MCF 10A (cell line): ENCODE data around the gene PCSK5. TPM values are rescaled to one million over a fixed set of nuclear protein-coding genes. Genes with fewer than 3 reads are reported as not detected.

ENCODE experiments used
- BruUV-seq: library from RNA; stranded (reverse); fragments of 400-500 nt; replicated peaks from 2 replicates; lab custom pipeline; 2021; lab: Mats Ljungman, UMichigan
- CTCF ChIA-PET: fragments of 300-600 bp; sonication (Branson Sonifier 250); formaldehyde crosslinking; extraction: SDS; loops from one replicate; lab custom pipeline; 2021; ENCODE audit warnings: antibody characterized with exemption, inconsistent platforms; lab: Yijun Ruan, JAX
- POLR2A ChIA-PET: fragments of 300-600, 350-650 bp; sonication (Branson Sonifier 250); formaldehyde crosslinking; extraction: SDS; loops from one replicate; lab custom pipeline; 2020; ENCODE audit warnings: antibody characterized with exemption, inconsistent platforms; lab: Yijun Ruan, JAX
- DNase-seq: peaks from one replicate; pipeline ENCODE4 v3.0.0-alpha.2; 2018; ENCODE audit not compliant: unreplicated experiment
- H3K27ac Mint-ChIP-seq: one replicate; pipeline ENCODE4 v1.8.0; 2022; ENCODE audit warnings: mild to moderate bottlenecking, low read depth, mixed read lengths; ENCODE audit not compliant: unreplicated experiment
- H3K27me3 Mint-ChIP-seq: one replicate; pipeline ENCODE4 v1.8.0; 2022; ENCODE audit warnings: mixed read lengths; ENCODE audit not compliant: insufficient read depth, unreplicated experiment
- H3K36me3 Mint-ChIP-seq: one replicate; pipeline ENCODE4 v1.8.0; 2022; ENCODE audit warnings: mild to moderate bottlenecking, moderate library complexity, mixed read lengths; ENCODE audit not compliant: insufficient read depth, unreplicated experiment
- H3K4me1 Mint-ChIP-seq: one replicate; pipeline ENCODE4 v1.8.0; 2022; ENCODE audit warnings: mixed read lengths; ENCODE audit not compliant: insufficient read depth, unreplicated experiment
- H3K4me3 Mint-ChIP-seq: one replicate; pipeline ENCODE4 v1.8.0; 2022; ENCODE audit warnings: mild to moderate bottlenecking, moderate library complexity, mixed read lengths; ENCODE audit not compliant: unreplicated experiment
- H3K9me3 Mint-ChIP-seq: one replicate; pipeline ENCODE4 v1.8.0; 2022; ENCODE audit warnings: mixed read lengths; ENCODE audit not compliant: unreplicated experiment
- intact Hi-C: fragments of 100-400 bp; cut with micrococcal nuclease; formaldehyde crosslinking; loops from 2 replicates; pipeline ENCODE4 v1.14.1; 2022
- total RNA-seq: library from RNA; stranded (reverse); gene quantifications from 2 replicates; pipeline ENCODE4 v1.2.3, GENCODE V29; 2022
- TF ChIP-seq, protein P1 (sequence below): fragments of 200-600 bp; IDR thresholded peaks from one replicate; pipeline ENCODE4 v1.8.0; 2022; ENCODE audit warnings: antibody characterized with exemption, mild to moderate bottlenecking; ENCODE audit not compliant: unreplicated experiment

PCSK5 gene
- total RNA-seq, 1 experiment from 2014 or later: not detected

DNA sequence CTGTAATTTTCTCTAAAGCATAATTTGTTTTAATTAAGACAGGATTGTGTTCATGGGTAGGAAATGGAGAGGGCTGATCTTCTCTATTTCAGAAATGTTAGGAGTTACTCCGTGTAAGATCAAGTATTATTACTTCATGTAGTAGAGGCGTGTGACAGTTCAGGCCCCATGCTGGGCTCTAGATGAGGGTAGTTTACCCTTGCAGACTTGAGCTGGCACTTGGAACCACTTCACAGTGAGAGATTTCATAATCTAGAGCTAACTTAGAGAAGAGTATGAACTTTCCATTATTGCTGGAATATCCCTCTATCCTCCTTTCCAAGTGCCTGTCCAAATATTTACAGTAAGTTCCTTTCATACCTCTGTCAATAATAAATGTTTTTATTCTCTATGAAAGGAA lies 195.1 kb downstream of the PCSK5 start:
- intact Hi-C loops: no loop called here
- no TSS peak for BruUV-seq
- DNase-seq: no peak
- no peaks in the 10 kb centered on the region for H3K4me1 Mint-ChIP-seq
- no peak overlapping the region for H3K4me3 Mint-ChIP-seq
- H3K9me3 Mint-ChIP-seq: peaks cover 36% of the 10 kb centered on the region
- ChIA-PET POLR2A (no interaction called here), CTCF (interaction anchor here (1.6 kb wide), 1 partner anchor 16 kb away, joined by 4 read pairs; no protein-coding TSS in a partner anchor)
- TF ChIP-seq, protein P1, sequence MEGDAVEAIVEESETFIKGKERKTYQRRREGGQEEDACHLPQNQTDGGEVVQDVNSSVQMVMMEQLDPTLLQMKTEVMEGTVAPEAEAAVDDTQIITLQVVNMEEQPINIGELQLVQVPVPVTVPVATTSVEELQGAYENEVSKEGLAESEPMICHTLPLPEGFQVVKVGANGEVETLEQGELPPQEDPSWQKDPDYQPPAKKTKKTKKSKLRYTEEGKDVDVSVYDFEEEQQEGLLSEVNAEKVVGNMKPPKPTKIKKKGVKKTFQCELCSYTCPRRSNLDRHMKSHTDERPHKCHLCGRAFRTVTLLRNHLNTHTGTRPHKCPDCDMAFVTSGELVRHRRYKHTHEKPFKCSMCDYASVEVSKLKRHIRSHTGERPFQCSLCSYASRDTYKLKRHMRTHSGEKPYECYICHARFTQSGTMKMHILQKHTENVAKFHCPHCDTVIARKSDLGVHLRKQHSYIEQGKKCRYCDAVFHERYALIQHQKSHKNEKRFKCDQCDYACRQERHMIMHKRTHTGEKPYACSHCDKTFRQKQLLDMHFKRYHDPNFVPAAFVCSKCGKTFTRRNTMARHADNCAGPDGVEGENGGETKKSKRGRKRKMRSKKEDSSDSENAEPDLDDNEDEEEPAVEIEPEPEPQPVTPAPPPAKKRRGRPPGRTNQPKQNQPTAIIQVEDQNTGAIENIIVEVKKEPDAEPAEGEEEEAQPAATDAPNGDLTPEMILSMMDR: no peak
- H3K27me3 Mint-ChIP-seq: no peaks in the 10 kb centered on the region
- H3K36me3 Mint-ChIP-seq: no peaks in the 10 kb centered on the region
- no peak overlapping the region for H3K27ac Mint-ChIP-seq

DNA sequence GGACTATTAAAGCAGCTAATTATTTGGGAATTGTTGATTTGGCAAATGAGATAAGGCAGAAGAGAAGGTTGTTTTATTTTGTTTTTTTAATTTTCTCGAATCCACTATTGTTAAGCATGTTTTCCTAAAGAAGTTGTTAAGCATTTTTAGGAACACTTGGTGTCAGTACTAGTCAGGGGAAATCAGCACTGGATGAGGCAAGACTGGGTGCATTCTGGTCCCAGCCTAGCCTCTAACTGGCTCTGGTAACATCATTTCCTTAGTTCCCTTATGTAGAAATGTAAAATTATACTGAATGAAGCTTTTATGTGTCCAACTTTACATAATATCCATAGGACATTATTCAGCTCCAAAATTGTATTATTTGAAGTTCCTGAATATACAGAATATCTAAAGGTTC lies 196.1 kb downstream of the PCSK5 start:
- POLR2A ChIA-PET: no interaction called here
- Mint-ChIP-seq H3K4me3 (no peak overlapping the region), H3K27me3 (no peaks in the 10 kb centered on the region), H3K4me1 (no peaks in the 10 kb centered on the region), H3K36me3 (no peaks in the 10 kb centered on the region), H3K27ac (no peak overlapping the region), H3K9me3 (peaks cover 42% of the 10 kb centered on the region)
- BruUV-seq: no TSS peak
- intact Hi-C loops: no loop called here
- TF ChIP-seq, protein P1: no peak
- peak; percentile 25 for DNase-seq
- CTCF ChIA-PET: interaction anchor here (0.6 to 1.6 kb wide), 4 partner anchors 15 to 809 kb away, joined by 3 to 4 read pairs (median 4); no protein-coding TSS in a partner anchor

DNA sequence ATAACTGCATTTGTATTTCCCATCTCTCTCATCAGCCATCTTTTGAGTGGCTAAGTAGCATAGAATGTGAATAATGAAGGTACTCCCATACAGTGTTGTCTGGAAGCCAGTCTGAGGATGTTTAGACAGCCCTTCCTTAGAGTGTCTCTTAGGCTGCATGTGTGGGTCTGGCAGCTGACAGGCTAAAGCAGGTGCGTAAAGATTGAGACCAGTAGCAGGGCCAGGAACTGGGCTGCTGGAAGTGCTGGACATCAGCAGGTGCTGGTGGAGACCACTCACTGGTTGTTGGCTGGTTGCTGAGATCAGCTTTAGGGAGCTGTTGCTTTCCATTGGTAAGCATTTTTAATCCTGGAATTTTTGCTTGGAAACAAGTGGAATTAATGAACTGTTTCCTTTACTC lies 197.5 kb downstream of the PCSK5 start:
- no peak for DNase-seq
- Mint-ChIP-seq H3K27me3 (no peaks in the 10 kb centered on the region), H3K4me3 (no peak overlapping the region), H3K27ac (no peak overlapping the region), H3K4me1 (no peaks in the 10 kb centered on the region), H3K9me3 (peaks cover 41% of the 10 kb centered on the region), H3K36me3 (no peaks in the 10 kb centered on the region)
- POLR2A ChIA-PET: no interaction called here
- CTCF ChIA-PET: no interaction called here
- intact Hi-C loops: no loop called here
- no TSS peak for BruUV-seq
- TF ChIP-seq, protein P1: no peak

DNA sequence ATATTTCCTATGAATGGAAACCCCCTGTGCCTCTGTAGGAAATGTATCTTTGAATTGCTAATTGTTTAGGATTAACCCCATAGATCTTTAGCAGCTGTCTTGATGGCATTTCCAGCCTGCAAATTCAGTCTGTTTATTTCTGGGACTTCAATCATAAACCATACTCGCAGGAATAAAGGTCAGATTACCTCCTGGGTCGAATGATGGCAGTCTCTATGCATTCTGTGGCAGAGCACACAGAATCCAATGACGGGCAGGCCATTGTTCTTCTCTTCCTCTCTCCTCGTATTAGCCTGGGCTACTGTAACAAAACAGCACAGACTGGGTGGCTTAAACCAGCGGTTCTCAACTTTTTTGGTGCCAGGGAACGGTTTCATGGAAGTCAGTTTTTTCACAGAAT lies 199.9 kb downstream of the PCSK5 start:
- no peaks in the 10 kb centered on the region for H3K27me3 Mint-ChIP-seq
- intact Hi-C loops: no loop called here
- BruUV-seq: no TSS peak
- no peaks in the 10 kb centered on the region for H3K36me3 Mint-ChIP-seq
- no peak overlapping the region for H3K27ac Mint-ChIP-seq
- DNase-seq: no peak
- CTCF ChIA-PET: no interaction called here
- peaks cover 34% of the 10 kb centered on the region for H3K9me3 Mint-ChIP-seq
- H3K4me1 Mint-ChIP-seq: no peaks in the 10 kb centered on the region
- TF ChIP-seq, protein P1: no peak
- no peak overlapping the region for H3K4me3 Mint-ChIP-seq
- POLR2A ChIA-PET: no interaction called here
